ENCODE measurements around the gene AGR3.

GRCh38 chr7:16923019-16923418 lies 41.2 kb upstream of the AGR3 start:
- no peak for TF ChIP-seq POLR2A (IDR thresholded peaks at IDR 0.05)
- TF ChIP-seq CTCF (IDR thresholded peaks at IDR 0.05) = no peak

All from esophagus squamous epithelium (tissue), 4 donors.